Ovary (tissue), 3 donors: ENCODE data around the gene PELO.

ENCODE experiments used
- EP300 ChIP-seq: sonication (generic); formaldehyde crosslinking; IDR thresholded peaks from one replicate; pipeline ENCODE4 v1.6.1; 2017; ENCODE audit warnings: antibody characterized with exemption
- POLR2A ChIP-seq: fragments of 450-650 bp; IDR thresholded peaks from one replicate; pipeline ENCODE4 v1.6.1; 2017; ENCODE audit warnings: antibody characterized with exemption, mild to moderate bottlenecking, moderate library complexity
- TF ChIP-seq, protein P1 (sequence below), 3 donors: fragments of 450-650 bp in 2 of 3; fragments of 200-600 bp in 1 of 3; IDR thresholded peaks; one replicate each; pipeline versions ENCODE4 v1.5.1 to v1.8.0; 2016 to 2022; ENCODE audit warnings: antibody characterized with exemption in 3 of 3, mild to moderate bottlenecking in 1 of 3
- donor health status: DM: no; HTN: no; CAD: no.

DNA sequence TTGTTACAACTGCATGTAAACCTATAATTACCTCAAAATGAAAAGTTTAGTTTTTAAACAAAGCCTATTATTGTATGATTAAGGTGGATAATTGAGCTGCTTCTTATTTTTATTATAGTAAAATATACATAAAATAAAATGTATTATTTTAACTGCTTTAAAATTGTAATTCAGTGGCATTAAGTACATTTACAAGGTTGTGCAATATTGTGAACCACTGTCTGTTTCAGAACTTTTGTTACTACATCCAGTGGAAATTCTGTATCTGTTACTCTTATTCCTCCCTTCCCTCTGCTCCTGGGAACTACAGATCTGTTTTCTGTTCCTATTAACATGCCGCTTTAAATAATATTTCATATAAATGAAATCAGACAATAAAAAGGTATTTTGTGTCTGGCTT lies 37.1 kb downstream of the PELO start:
- TF ChIP-seq, protein P1, sequence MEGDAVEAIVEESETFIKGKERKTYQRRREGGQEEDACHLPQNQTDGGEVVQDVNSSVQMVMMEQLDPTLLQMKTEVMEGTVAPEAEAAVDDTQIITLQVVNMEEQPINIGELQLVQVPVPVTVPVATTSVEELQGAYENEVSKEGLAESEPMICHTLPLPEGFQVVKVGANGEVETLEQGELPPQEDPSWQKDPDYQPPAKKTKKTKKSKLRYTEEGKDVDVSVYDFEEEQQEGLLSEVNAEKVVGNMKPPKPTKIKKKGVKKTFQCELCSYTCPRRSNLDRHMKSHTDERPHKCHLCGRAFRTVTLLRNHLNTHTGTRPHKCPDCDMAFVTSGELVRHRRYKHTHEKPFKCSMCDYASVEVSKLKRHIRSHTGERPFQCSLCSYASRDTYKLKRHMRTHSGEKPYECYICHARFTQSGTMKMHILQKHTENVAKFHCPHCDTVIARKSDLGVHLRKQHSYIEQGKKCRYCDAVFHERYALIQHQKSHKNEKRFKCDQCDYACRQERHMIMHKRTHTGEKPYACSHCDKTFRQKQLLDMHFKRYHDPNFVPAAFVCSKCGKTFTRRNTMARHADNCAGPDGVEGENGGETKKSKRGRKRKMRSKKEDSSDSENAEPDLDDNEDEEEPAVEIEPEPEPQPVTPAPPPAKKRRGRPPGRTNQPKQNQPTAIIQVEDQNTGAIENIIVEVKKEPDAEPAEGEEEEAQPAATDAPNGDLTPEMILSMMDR (IDR thresholded peaks at IDR 0.05), result no peak
- TF ChIP-seq EP300 (no peak), POLR2A (no peak)
